HG02759 (cell line): ENCODE measurements around the gene THSD4.

Experiments
- ATAC-seq: cut with Tn5 transposase; IDR thresholded peaks from one replicate; pipeline ENCODE4 v1.9.1; 2021; ENCODE audit warnings: mild to moderate bottlenecking, moderate library complexity; ENCODE audit not compliant: unreplicated experiment

The THSD4 gene

GRCh38 chr15:71564217-71564616 lies 448.9 kb downstream of the THSD4 start:
- no peak for ATAC-seq

GRCh38 chr15:71565006-71565405 lies 449.7 kb downstream of the THSD4 start:
- no peak for ATAC-seq

GRCh38 chr15:71565631-71566160 lies 450.4 kb downstream of the THSD4 start:
- ATAC-seq: no peak

- no peak for ATAC-seq
These were observed 451.0 kb downstream of the THSD4 start for GRCh38 chr15:71566226-71566625.

- ATAC-seq: no peak
These were observed 451.9 kb downstream of the THSD4 start for GRCh38 chr15:71567173-71567572.

GRCh38 chr15:71568227-71568626 lies 453.0 kb downstream of the THSD4 start:
- no peak for ATAC-seq

- ATAC-seq: no peak
These were observed 455.5 kb downstream of the THSD4 start for GRCh38 chr15:71570736-71571135.

GRCh38 chr15:71571641-71572040 lies 456.4 kb downstream of the THSD4 start:
- no peak for ATAC-seq

GRCh38 chr15:71572452-71573053 lies 457.3 kb downstream of the THSD4 start:
- no peak for ATAC-seq

GRCh38 chr15:71573599-71573998 lies 458.3 kb downstream of the THSD4 start:
- ATAC-seq: no peak

- no peak for ATAC-seq
These were observed 460.3 kb downstream of the THSD4 start for GRCh38 chr15:71575474-71576045.

- no peak for ATAC-seq
These were observed 461.8 kb downstream of the THSD4 start for GRCh38 chr15:71577071-71577470.

GRCh38 chr15:71581398-71581930 lies 466.2 kb downstream of the THSD4 start:
- no peak for ATAC-seq

GRCh38 chr15:71585159-71585558 lies 469.9 kb downstream of the THSD4 start:
- no peak for ATAC-seq

- no peak for ATAC-seq
These were observed 471.2 kb downstream of the THSD4 start for GRCh38 chr15:71586463-71586862.

- no peak for ATAC-seq
These were observed 473.5 kb downstream of the THSD4 start for GRCh38 chr15:71588746-71589145.

- no peak for ATAC-seq
These were observed 475.8 kb downstream of the THSD4 start for GRCh38 chr15:71591057-71591456.

- ATAC-seq: no peak
These were observed 476.9 kb downstream of the THSD4 start for GRCh38 chr15:71592203-71592602.

GRCh38 chr15:71595846-71596553 lies 480.7 kb downstream of the THSD4 start:
- no peak for ATAC-seq

GRCh38 chr15:71596672-71597071 lies 481.4 kb downstream of the THSD4 start:
- ATAC-seq: no peak

GRCh38 chr15:71597126-71597525 lies 481.9 kb downstream of the THSD4 start:
- no peak for ATAC-seq

GRCh38 chr15:71597637-71598036 lies 482.4 kb downstream of the THSD4 start:
- no peak for ATAC-seq
